Measurements from ENCODE around the gene COQ3.

DNA sequence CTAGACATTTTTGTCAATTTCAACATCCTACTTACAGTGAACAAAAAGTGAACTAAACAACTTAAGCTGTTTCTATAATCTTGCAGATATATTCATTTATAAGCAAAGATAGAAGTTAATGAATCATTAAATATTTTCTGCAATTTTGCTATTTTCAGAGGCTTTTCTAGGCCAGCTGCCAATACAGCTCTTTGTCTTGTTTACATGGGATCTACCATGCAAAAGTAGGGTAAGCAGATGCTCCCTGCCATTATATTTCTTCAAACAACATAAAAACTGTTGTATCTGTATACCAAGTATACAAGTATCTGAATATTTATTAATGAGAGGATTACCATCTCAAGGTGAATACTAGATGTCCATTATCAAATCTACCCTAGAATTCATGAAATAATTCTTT is 15.7 kb upstream of the COQ3 start:
- TF ChIP-seq, protein P1, sequence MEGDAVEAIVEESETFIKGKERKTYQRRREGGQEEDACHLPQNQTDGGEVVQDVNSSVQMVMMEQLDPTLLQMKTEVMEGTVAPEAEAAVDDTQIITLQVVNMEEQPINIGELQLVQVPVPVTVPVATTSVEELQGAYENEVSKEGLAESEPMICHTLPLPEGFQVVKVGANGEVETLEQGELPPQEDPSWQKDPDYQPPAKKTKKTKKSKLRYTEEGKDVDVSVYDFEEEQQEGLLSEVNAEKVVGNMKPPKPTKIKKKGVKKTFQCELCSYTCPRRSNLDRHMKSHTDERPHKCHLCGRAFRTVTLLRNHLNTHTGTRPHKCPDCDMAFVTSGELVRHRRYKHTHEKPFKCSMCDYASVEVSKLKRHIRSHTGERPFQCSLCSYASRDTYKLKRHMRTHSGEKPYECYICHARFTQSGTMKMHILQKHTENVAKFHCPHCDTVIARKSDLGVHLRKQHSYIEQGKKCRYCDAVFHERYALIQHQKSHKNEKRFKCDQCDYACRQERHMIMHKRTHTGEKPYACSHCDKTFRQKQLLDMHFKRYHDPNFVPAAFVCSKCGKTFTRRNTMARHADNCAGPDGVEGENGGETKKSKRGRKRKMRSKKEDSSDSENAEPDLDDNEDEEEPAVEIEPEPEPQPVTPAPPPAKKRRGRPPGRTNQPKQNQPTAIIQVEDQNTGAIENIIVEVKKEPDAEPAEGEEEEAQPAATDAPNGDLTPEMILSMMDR (IDR thresholded peaks at IDR 0.05): no peak
- no peak for TF ChIP-seq POLR2A (IDR thresholded peaks at IDR 0.05)
